Measurements from ENCODE around the gene AEBP1.

AEBP1 gene

DNA sequence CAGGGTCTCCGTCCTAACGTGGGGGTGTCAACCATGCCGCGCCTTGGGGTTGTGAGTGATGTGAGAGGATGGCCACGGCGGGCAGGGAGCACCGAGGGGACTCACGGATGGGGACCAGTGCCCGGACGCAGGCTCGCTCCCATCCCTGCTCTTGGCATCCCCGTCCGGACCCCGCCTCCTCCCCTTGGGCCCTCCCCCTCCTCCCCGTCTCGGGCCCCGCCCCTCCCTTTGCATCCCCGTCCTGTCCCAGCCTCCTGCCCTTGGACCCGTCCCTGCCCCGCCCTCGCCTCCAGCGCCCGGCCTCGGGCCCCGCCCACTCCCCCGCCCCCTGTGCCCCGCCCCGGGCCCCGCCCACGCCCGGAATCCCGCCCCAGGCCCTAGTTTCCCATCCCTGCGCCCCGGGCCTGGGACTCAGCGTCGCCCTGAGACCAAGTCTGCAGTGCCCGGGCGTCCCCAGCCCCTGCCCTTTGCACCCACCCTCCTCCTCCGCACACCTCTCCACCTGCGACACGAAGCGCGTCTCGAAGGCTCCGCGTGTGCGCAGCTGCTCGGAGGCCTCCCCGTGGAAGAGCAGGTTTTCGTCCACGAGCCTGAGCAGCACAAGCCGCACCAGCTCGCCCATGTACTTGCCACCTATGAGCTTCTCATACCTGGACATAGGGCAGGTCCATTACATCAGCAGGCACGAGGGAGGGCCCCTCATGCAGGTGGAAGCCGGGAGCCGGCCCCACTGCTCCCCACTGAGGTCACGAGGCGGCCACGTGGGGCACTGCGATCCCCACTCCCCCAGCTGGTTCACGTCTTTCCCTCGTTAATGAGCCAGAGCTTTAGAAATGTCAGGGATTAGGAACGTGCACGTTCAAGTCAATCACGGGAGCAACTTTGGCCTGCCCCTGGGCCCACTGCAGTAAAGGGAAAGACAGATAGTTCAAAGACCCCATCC is 42.1 kb downstream of the AEBP1 start:
- TF ChIP-seq, protein P1, sequence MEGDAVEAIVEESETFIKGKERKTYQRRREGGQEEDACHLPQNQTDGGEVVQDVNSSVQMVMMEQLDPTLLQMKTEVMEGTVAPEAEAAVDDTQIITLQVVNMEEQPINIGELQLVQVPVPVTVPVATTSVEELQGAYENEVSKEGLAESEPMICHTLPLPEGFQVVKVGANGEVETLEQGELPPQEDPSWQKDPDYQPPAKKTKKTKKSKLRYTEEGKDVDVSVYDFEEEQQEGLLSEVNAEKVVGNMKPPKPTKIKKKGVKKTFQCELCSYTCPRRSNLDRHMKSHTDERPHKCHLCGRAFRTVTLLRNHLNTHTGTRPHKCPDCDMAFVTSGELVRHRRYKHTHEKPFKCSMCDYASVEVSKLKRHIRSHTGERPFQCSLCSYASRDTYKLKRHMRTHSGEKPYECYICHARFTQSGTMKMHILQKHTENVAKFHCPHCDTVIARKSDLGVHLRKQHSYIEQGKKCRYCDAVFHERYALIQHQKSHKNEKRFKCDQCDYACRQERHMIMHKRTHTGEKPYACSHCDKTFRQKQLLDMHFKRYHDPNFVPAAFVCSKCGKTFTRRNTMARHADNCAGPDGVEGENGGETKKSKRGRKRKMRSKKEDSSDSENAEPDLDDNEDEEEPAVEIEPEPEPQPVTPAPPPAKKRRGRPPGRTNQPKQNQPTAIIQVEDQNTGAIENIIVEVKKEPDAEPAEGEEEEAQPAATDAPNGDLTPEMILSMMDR (IDR thresholded peaks at IDR 0.05; ENCODE audit: borderline replicate concordance, insufficient read depth, low read depth, low read length) = no peak
- no peak overlapping the region for H3K4me3 ChIP-seq (ENCODE audit: low read depth, low read length)

DNA sequence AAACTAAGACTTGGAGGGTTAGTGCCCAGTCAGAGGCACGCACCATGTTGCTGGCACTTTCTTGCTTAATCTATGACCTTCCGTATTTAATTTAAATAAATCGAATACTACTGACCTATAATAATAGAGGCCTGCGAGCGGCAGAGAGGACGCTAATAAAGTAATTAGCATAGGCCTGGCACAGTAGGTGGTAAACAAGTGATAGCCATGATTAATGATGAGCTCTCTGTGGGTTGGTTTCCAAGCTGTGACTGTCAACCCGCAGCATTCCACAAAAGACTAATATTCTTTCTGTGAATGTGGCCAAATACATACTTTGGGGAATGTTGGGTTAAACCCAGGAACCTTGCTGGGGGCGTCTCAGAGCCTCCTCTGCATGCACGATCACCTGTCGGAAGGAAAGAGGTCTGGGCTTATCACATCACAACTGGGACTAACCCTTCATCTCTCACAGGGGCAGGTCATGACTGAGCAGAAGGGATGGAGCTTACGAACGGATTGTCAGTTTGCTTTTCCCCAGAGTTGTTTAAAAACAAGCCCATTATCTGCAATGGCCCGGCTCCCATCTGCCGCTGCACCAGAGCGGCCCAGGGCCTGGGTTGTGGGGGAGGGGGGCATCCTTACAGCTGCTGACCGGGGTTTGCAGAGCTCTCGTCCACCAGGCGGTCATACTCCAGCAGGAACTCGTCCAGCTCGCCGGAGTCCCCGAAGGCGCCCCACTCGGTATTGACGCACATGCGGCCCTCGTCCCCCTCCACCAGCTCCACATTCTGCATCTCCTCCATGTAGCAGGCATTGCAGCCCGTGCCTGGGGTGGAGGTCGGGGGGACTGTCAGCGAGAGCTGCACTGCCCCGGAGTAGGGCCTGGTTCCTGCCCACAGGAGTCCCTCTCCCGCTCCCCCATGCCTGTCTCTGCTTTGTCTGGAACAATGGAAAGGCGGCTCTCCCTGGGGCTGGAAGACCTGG is 43.2 kb downstream of the AEBP1 start:
- H3K4me3 ChIP-seq (ENCODE audit: low read depth, low read length) = no peak overlapping the region
- TF ChIP-seq, protein P1 (IDR thresholded peaks at IDR 0.05; ENCODE audit: borderline replicate concordance, insufficient read depth, low read depth, low read length) = no peak

DNA sequence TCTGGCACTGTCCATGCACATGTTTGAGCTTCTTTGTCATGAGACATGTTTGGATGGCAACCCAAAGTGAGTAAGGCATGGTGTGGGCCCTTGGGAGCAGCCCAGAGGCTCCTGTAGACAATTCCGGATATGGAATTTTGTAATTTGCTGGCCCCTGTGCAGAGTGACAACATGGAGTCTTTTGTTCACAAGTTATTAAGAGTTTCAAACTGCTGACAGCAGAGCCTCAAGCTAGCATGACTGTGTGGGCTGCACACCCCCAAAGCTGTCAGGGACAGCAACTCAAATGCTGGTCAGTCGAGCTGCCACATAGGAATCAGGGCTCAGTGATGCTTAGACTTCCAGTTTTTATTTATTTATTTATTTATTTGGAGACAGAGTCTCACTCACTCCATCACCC is 44.0 kb downstream of the AEBP1 start:
- TF ChIP-seq, protein P1 (IDR thresholded peaks at IDR 0.05; ENCODE audit: borderline replicate concordance, insufficient read depth, low read depth, low read length) = no peak
- H3K4me3 ChIP-seq (ENCODE audit: low read depth, low read length) = no peak overlapping the region

DNA sequence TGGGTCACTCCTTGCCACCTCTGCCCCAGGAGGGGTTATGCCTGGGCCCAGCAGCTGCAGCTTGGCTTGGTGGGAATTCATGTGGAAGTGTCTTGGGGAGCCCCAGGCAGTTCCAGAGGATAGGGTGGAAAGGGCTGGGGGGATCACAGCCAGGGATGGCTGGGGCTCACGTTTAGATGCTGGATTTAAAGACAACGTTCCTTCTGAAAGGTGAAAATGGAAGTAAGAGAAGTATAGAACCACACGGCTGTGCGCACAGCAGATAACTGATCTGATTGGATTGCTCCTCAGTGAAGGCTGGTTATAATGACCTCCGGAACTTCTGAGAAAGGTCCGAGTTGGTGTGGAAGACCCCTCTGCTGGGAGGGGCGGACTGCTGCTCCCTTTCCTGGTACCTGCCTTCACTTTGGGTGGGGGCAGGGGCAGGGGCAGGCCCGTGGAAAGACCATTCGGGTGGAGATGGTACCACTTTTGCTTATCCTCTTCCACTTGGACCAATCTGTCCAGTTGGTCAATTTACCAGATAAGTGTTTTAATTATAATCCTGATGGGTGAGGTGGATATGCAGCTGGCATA is 44.9 kb downstream of the AEBP1 start:
- no peak overlapping the region for H3K4me3 ChIP-seq (ENCODE audit: low read depth, low read length)
- TF ChIP-seq, protein P1 (IDR thresholded peaks at IDR 0.05; ENCODE audit: borderline replicate concordance, insufficient read depth, low read depth, low read length) = no peak

DNA sequence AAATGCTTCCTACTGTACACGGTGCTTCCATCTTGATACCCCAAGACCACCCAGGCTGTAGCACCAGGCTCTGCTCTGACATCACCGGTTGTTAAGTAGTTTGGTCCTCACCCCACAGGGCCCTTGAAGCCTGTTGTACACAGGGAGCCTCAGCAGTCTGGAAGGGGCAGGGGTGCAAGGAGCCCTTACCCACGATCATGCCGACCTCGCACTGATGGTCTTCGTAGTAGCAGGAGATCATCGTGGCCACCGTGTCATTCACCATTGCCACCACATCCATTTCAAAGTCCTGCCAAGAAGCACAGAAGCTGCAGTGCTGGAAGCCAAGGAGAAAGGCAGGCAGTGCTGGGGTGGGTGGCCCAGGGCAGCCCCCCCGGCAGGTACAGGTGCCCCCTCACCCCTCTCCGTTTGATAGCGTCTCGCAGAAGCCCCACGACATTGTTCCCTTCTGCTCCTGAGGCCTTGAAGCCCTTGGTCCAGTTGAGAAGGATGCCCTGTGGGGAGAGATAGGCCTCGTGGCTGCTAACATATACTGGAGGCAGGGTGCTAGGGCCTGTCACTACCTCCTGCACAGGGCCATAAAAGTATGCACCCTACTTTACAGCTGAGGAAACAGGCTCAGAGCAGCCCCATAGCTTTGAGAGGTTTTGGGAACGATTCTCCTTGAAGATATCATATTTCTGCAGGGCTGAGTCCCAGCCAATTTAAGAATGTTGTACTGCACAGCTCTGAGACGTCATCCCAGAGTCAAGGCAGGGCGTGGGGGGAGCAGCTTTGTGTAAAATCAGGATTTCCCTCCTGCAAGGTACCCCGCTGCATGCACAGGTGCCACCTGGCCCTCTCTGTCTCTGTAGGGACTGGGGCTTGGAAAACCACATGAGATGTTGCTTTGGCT is 45.7 kb downstream of the AEBP1 start:
- H3K4me3 ChIP-seq (ENCODE audit: low read depth, low read length) = no peak overlapping the region
- TF ChIP-seq, protein P1 (IDR thresholded peaks at IDR 0.05; ENCODE audit: borderline replicate concordance, insufficient read depth, low read depth, low read length) = no peak

DNA sequence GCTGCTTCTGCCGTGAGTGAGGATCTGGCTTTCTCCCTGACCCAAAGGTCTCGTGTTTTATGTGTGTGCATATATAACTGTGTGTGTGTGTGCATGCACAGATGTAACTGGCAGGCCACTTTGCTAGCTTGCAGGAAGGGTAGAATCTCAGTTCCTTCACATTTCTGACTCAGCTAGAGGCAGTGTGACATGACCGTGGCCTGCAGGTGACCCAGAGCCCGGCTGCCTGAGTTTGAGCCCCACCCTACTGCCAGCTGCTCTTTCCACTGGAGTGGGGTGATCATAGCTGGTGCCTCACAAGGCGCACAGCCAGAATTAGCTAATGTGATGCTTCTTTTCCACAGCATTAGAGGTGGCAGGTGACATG is 46.3 kb downstream of the AEBP1 start:
- TF ChIP-seq, protein P1 (IDR thresholded peaks at IDR 0.05; ENCODE audit: borderline replicate concordance, insufficient read depth, low read depth, low read length) = no peak
- H3K4me3 ChIP-seq (ENCODE audit: low read depth, low read length) = no peak overlapping the region
